Neuronal stem cell (in vitro differentiated cells): ENCODE data around the gene ALDH1L1.

Experiments used
- DNase-seq: peaks from one replicate; pipeline ENCODE4 v3.0.0-alpha.2; 2013; ENCODE audit warnings: low spot score
- H2AFZ ChIP-seq: one replicate; pipeline ENCODE4 v1.6.1; 2013; ENCODE audit warnings: mild to moderate bottlenecking, low read length, inconsistent platforms
- H2AK5ac ChIP-seq: 2 replicates; pipeline ENCODE4 v1.6.1; 2013; ENCODE audit warnings: low read depth, mild to moderate bottlenecking, inconsistent platforms, low read length, moderate library complexity, mixed read lengths
- H2BK120ac ChIP-seq: 2 replicates; pipeline ENCODE4 v1.6.1; 2013; ENCODE audit warnings: low read depth, mild to moderate bottlenecking, inconsistent platforms, low read length, moderate library complexity, mixed read lengths
- H2BK12ac ChIP-seq: one replicate; pipeline ENCODE4 v1.6.1; 2013; ENCODE audit warnings: low read length, inconsistent platforms
- H2BK15ac ChIP-seq: 2 replicates; pipeline ENCODE4 v1.6.1; 2013; ENCODE audit warnings: mild to moderate bottlenecking, low read length, inconsistent platforms, mixed read lengths
- H2BK5ac ChIP-seq: one replicate; pipeline ENCODE4 v1.6.1; 2013; ENCODE audit warnings: inconsistent platforms, mild to moderate bottlenecking, low read length, moderate library complexity
- H3K14ac ChIP-seq: one replicate; pipeline ENCODE4 v1.6.1; 2013; ENCODE audit warnings: low read length, inconsistent platforms
- H3K18ac ChIP-seq: 2 replicates; pipeline ENCODE4 v1.6.1; 2013; ENCODE audit warnings: low read length, inconsistent platforms
- H3K23ac ChIP-seq: 2 replicates; pipeline ENCODE4 v1.6.1; 2013; ENCODE audit warnings: low read depth, mild to moderate bottlenecking, mixed read lengths, low read length, inconsistent platforms; ENCODE audit not compliant: poor library complexity
- H3K27ac ChIP-seq: replicated peaks from 3 replicates; pipeline ENCODE4 v1.5.1; 2013; ENCODE audit warnings: low read length, inconsistent platforms
- H3K27me3 ChIP-seq, 3 experiments: 2 replicates each; pipeline ENCODE4 v1.6.1; 2013; ENCODE audit warnings: low read length in 3 of 3, mild to moderate bottlenecking in 2 of 3, inconsistent platforms in 1 of 3, low read depth in 1 of 3, mixed read lengths in 1 of 3, moderate library complexity in 1 of 3; ENCODE audit not compliant: control insufficient read depth in 3 of 3, insufficient read depth in 3 of 3
- H3K36me3 ChIP-seq, 2 donors: replicated peaks in 1 of 2; 2 replicates each; pipeline ENCODE4 v1.6.1; 2013; ENCODE audit warnings: low read length in 2 of 2; ENCODE audit not compliant: control insufficient read depth in 2 of 2, insufficient read depth in 2 of 2
- H3K4ac ChIP-seq: 2 replicates; pipeline ENCODE4 v1.6.1; 2013; ENCODE audit warnings: inconsistent platforms, mild to moderate bottlenecking, low read length, moderate library complexity
- H3K4me1 ChIP-seq, 2 donors: 1 replicate in 1 of 2; 2 replicates in 1 of 2; pipeline ENCODE4 v1.6.1; 2013; ENCODE audit warnings: low read length in 2 of 2, low read depth in 1 of 2; ENCODE audit not compliant: control insufficient read depth in 2 of 2, insufficient read depth in 1 of 2
- H3K4me2 ChIP-seq: one replicate; pipeline ENCODE4 v1.6.1; 2013; ENCODE audit warnings: mild to moderate bottlenecking, low read length, inconsistent platforms; ENCODE audit not compliant: insufficient read depth, poor library complexity, severe bottlenecking
- H3K4me3 ChIP-seq, 2 donors: 2 replicates each; pipeline ENCODE4 v1.5.1; 2013; ENCODE audit warnings: low read length in 2 of 2, mild to moderate bottlenecking in 2 of 2, inconsistent platforms in 1 of 2, moderate library complexity in 1 of 2
- H3K79me1 ChIP-seq: one replicate; pipeline ENCODE4 v1.6.1; 2013; ENCODE audit warnings: low read depth, mild to moderate bottlenecking, inconsistent platforms, low read length, moderate library complexity
- H3K9ac ChIP-seq: one replicate; pipeline ENCODE4 v1.6.1; 2013; ENCODE audit warnings: mild to moderate bottlenecking, low read depth, low read length, inconsistent platforms; ENCODE audit not compliant: poor library complexity
- H3K9me3 ChIP-seq, 2 donors: replicated peaks in 1 of 2; 2 replicates each; pipeline versions ENCODE3 to v1.6.1; 2013; ENCODE audit warnings: low read length in 2 of 2, mild to moderate bottlenecking in 2 of 2, inconsistent platforms in 1 of 2, low read depth in 1 of 2, mixed read lengths in 1 of 2, moderate library complexity in 1 of 2; ENCODE audit not compliant: control insufficient read depth in 2 of 2, insufficient read depth in 1 of 2
- H4K8ac ChIP-seq: one replicate; pipeline ENCODE4 v1.6.1; 2013; ENCODE audit warnings: low read depth, mild to moderate bottlenecking, inconsistent platforms, low read length, moderate library complexity
- H4K91ac ChIP-seq: one replicate; pipeline ENCODE4 v1.6.1; 2013; ENCODE audit warnings: low read length, low read depth, mild to moderate bottlenecking, inconsistent platforms; ENCODE audit not compliant: poor library complexity
- WGBS, 2 donors: extraction: QIAGEN DNeasy Blood & Tissue Kit; methylation state at CpG; one replicate each; pipeline ENCODE4 v1.1.7; 2013; ENCODE audit warnings: missing lambda C conversion rate in 2 of 2, mixed read lengths in 1 of 2; ENCODE audit not compliant: insufficient read length in 2 of 2, insufficient replicate concordance in 1 of 2; ENCODE audit errors: extremely low coverage in 2 of 2; 5-methylcytosine and 5-hydroxymethylcytosine counted together

The ALDH1L1 gene

GRCh38 chr3:126186749-126187148 lies 6.4 kb upstream of the ALDH1L1 start:
- Histone ChIP-seq H3K36me3 (no peaks in the 10 kb centered on the region), H2BK15ac (no peak overlapping the region), H3K27me3 (peaks cover 0 to 39% (median 0%) of the 10 kb centered on the region in 3 experiments), H3K4me2 (no peak overlapping the region), H3K79me1 (no peaks in the 10 kb centered on the region), H3K18ac (no peak overlapping the region), H2AFZ (no peak overlapping the region), H2BK12ac (no peak overlapping the region), H3K14ac (no peak overlapping the region), H2AK5ac (peak overlapping the region; percentile 71), H3K4me3 (no peak overlapping the region), H3K27ac (no peak overlapping the region), H3K4ac (no peak overlapping the region), H3K9me3 (peaks cover 0 to under 1% of the 10 kb centered on the region in 2 donors), H4K91ac (no peak overlapping the region), H2BK5ac (no peak overlapping the region), H3K4me1 (peaks cover 0 to 5% of the 10 kb centered on the region in 2 donors), H3K9ac (peak overlapping the region; percentile 36), H3K23ac (no peak overlapping the region), H2BK120ac (no peak overlapping the region), H4K8ac (no peak overlapping the region)
- DNase-seq: no peak
- WGBS, 2 donors: no CpG with 5 or more reads among the region's 9 CpGs

- Histone ChIP-seq H3K4me3 (no peak overlapping the region), H3K79me1 (no peaks in the 10 kb centered on the region), H3K9ac (no peak overlapping the region), H3K4me2 (no peak overlapping the region), H2AFZ (no peak overlapping the region), H3K27me3 (peaks cover 0 to 44% (median 1%) of the 10 kb centered on the region in 3 experiments), H4K8ac (no peak overlapping the region), H2BK5ac (no peak overlapping the region), H3K36me3 (no peaks in the 10 kb centered on the region), H2BK120ac (no peak overlapping the region), H3K9me3 (peaks cover 0 to 4% of the 10 kb centered on the region in 2 donors), H3K27ac (no peak overlapping the region), H4K91ac (no peak overlapping the region), H2BK15ac (no peak overlapping the region), H3K18ac (peak overlapping the region; percentile 57), H3K4me1 (peaks cover 0 to 5% of the 10 kb centered on the region in 2 donors), H3K14ac (no peak overlapping the region), H3K23ac (no peak overlapping the region), H3K4ac (no peak overlapping the region), H2BK12ac (no peak overlapping the region), H2AK5ac (peak overlapping the region; percentile 71)
- WGBS, 2 donors: no CpG with 5 or more reads among the region's 4 CpGs
- DNase-seq: no peak
Observed at GRCh38 chr3:126186271-126186670, 5.9 kb upstream of the ALDH1L1 start.

GRCh38 chr3:126184465-126185000 lies 4.1 kb upstream of the ALDH1L1 start:
- Histone ChIP-seq H2AFZ (no peak overlapping the region), H3K14ac (no peak overlapping the region), H3K27ac (no peak overlapping the region), H3K27me3 (peaks cover 0 to 59% (median 9%) of the 10 kb centered on the region in 3 experiments), H4K8ac (no peak overlapping the region), H3K79me1 (no peaks in the 10 kb centered on the region), H3K9ac (no peak overlapping the region), H4K91ac (no peak overlapping the region), H3K4ac (no peak overlapping the region), H2BK120ac (no peak overlapping the region), H2BK15ac (no peak overlapping the region), H3K23ac (no peak overlapping the region), H2BK5ac (no peak overlapping the region), H3K4me2 (no peak overlapping the region), H3K4me3 (no peak overlapping the region), H3K9me3 (peaks cover 0 to 4% of the 10 kb centered on the region in 2 donors), H2AK5ac (no peak overlapping the region), H3K36me3 (no peaks in the 10 kb centered on the region), H3K4me1 (peaks cover 0 to 7% of the 10 kb centered on the region in 2 donors), H2BK12ac (no peak overlapping the region), H3K18ac (no peak overlapping the region)
- no CpG with 5 or more reads among the region's 6 CpGs for WGBS, 2 donors
- no peak for DNase-seq

GRCh38 chr3:126181398-126181725 lies 976 bp upstream of the ALDH1L1 start:
- H3K14ac ChIP-seq: no peak overlapping the region
- no peak overlapping the region for H2BK12ac ChIP-seq
- H3K79me1 ChIP-seq: no peaks in the 10 kb centered on the region
- H3K9ac ChIP-seq: no peak overlapping the region
- H3K9me3 ChIP-seq: peaks cover 0 to 4% of the 10 kb centered on the region in 2 donors
- H3K18ac ChIP-seq: no peak overlapping the region
- H3K27me3 ChIP-seq: peaks cover 0 to 65% (median 14%) of the 10 kb centered on the region in 3 experiments
- H3K4me2 ChIP-seq: peak overlapping the region; percentile 100
- no peak overlapping the region for H4K91ac ChIP-seq
- no peak for DNase-seq
- no peak overlapping the region for H2AK5ac ChIP-seq
- H3K4me1 ChIP-seq: peaks cover 0 to 8% of the 10 kb centered on the region in 2 donors
- H3K4me3 ChIP-seq: no peak overlapping the region
- H3K27ac ChIP-seq: no peak overlapping the region
- peak overlapping the region; percentile 1 for H2BK15ac ChIP-seq
- H2BK120ac ChIP-seq: no peak overlapping the region
- H4K8ac ChIP-seq: no peak overlapping the region
- no CpG with 5 or more reads among the region's 1 CpG for WGBS, 2 donors
- no peak overlapping the region for H3K4ac ChIP-seq
- H2AFZ ChIP-seq: peak overlapping the region; percentile 91
- no peaks in the 10 kb centered on the region for H3K36me3 ChIP-seq
- H2BK5ac ChIP-seq: no peak overlapping the region
- H3K23ac ChIP-seq: no peak overlapping the region
